ENCODE measurements around the gene C14orf132.

DNA sequence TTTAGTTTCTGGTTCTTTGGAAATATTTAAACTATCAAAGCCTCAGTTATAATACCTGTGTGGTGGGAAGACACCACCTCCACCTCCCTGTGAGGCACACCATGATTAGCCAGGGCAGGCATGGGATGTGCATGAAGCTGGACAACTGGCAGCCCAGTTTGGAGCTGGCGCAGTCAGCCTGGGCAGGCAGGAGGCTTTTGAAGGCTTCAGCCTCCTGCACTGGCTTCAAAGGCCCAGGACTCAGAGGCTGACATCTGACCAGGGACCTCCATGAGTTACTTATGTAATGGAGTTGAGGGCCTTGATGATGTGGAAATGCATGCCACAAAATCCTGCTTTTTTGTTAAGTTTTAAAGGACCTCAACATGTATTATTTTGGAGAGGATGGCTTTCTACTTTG is 30.3 kb downstream of the C14orf132 start:
- TF ChIP-seq POLR2A (IDR thresholded peaks at IDR 0.05; ENCODE audit: low read depth, low read length) (no peak), MTA3 (IDR thresholded peaks at IDR 0.05; ENCODE audit: borderline replicate concordance, low read length) (no peak), CTCF (IDR thresholded peaks at IDR 0.05 in 2 of 3, conservative IDR thresholded peaks at IDR 0.05 in 1 of 3; ENCODE audit: control insufficient read depth in 2 of 3, extremely low read depth in 1 of 3, insufficient read depth in 1 of 3, low read depth in 3 of 3, low read length in 3 of 3) (no peak), POLR2AphosphoS5 (IDR thresholded peaks at IDR 0.05; ENCODE audit: low read length) (no peak), NRF1 (conservative IDR thresholded peaks at IDR 0.05; ENCODE audit: low read depth, low read length) (no peak), LARP7 (IDR thresholded peaks at IDR 0.05) (no peak), EP300 (IDR thresholded peaks at IDR 0.05; ENCODE audit: borderline replicate concordance in 1 of 2, control insufficient read depth in 1 of 2, low read depth in 2 of 2, low read length in 2 of 2) (no peak), EZH2 (IDR thresholded peaks at IDR 0.05; ENCODE audit: borderline replicate concordance, control insufficient read depth, low read depth, low read length) (no peak), RAD21 (IDR thresholded peaks at IDR 0.05; ENCODE audit: insufficient read depth, low read depth, low read length) (no peak), MXI1 (IDR thresholded peaks at IDR 0.05; ENCODE audit: low read depth, low read length) (no peak), SMC3 (IDR thresholded peaks at IDR 0.05; ENCODE audit: borderline replicate concordance, low read length) (no peak), E2F4 (IDR thresholded peaks at IDR 0.05; ENCODE audit: low read depth, low read length) (no peak), NBN (IDR thresholded peaks at IDR 0.05) (no peak)
- TF ChIP-seq, protein P1, sequence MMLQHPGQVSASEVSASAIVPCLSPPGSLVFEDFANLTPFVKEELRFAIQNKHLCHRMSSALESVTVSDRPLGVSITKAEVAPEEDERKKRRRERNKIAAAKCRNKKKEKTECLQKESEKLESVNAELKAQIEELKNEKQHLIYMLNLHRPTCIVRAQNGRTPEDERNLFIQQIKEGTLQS (IDR thresholded peaks at IDR 0.05; ENCODE audit: borderline replicate concordance, extremely low read depth, low read depth, low read length): no peak
